ENCODE measurements around the gene PRKAG2. TPM values are rescaled to one million over a fixed set of nuclear protein-coding genes. Genes with fewer than 3 reads are reported as not detected.

The PRKAG2 gene
- total RNA-seq, 8 experiments from 2014 or later, result 6.3 to 13.4 (median 8.5) TPM

DNA sequence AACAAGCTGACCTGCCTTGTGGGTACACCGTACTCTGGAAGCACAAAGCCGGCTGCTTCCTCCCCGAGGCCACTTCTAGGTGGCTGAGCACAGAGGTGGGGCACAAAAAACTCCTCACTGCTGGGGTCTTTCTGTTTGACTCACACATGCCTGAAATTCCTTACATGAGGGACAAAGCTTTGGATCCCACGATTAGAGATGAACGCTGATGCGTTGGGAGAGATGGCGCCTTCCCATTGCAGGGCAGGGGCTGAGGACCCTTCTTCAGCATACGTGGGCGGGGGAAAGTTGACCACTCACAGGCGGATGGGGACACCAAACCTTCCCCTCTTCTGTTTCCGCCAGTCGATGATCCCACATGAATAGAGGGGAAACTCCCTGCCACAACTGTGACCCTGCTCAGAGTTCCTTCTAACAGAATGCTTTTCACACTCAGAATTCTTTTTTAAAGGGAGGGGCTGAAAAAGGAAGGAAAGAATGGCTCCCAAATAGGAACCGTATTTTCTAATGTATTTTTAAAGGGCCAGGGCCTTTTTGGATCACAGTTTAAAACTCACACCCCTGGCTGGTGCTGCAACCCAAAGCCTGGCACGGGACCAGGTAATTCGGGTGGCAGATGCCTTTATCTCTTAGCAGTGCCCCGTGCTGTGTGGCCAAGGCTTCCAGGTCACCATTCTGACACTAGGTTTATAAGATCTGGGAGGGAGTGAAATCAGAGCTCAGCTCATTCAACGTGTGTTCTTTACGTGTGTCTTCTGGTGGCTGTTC lies 134.0 kb downstream of the PRKAG2 start:
- WGBS, 10 experiments, result 53 to 100% (median 68%) methylated on average over 1 to 9 of the region's 18 CpGs; no CpG with 5 or more reads in 2 of the 10 experiments
- in situ Hi-C loops (cut with MboI; ENCODE audit: low pct_unique_long_range_greater_than_20kb in 2 of 9, low sequenced_read_pairs in 9 of 9, unreplicated experiment in 9 of 9), result no loop called here
- Histone ChIP-seq H3K27ac (no peak overlapping the region), H3K4me3 (no peak overlapping the region), H3K4me1 (replicated peaks in 1 of 2) (peaks cover 20 to 24% of the 10 kb centered on the region in 2 donors)
- no peak for ATAC-seq (replicated peaks in 6 of 8)

DNA sequence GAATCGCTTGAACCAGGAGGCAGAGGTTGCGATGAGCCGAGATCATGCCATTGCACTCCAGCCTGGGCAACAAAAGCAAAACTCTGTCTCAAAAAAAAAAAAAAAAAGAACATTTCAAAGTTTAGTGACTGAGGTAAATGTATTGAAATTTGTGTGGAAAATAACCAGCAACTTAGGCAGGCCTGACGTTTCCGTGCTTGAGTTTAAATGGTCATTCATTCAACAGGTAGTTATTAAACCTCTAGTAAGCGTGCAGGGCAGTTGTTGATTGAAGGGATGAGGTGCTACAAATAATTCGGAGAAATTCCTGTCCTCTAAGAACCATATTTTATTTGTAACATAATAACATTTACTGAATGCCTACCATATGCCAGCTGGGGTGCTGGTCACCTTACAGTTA lies 135.3 kb downstream of the PRKAG2 start:
- H3K27ac ChIP-seq, result no peak overlapping the region
- no peak for ATAC-seq (replicated peaks in 6 of 8)
- WGBS, 10 experiments, result 63 to 100% (median 95%) methylated on average over 1 to 6 of the region's 7 CpGs; no CpG with 5 or more reads in 1 of the 10 experiments
- peaks cover 23 to 29% of the 10 kb centered on the region in 2 donors for H3K4me1 ChIP-seq (replicated peaks in 1 of 2)
- H3K4me3 ChIP-seq, result no peak overlapping the region
- in situ Hi-C loops (cut with MboI; ENCODE audit: low pct_unique_long_range_greater_than_20kb in 2 of 9, low sequenced_read_pairs in 9 of 9, unreplicated experiment in 9 of 9), result no loop called here

DNA sequence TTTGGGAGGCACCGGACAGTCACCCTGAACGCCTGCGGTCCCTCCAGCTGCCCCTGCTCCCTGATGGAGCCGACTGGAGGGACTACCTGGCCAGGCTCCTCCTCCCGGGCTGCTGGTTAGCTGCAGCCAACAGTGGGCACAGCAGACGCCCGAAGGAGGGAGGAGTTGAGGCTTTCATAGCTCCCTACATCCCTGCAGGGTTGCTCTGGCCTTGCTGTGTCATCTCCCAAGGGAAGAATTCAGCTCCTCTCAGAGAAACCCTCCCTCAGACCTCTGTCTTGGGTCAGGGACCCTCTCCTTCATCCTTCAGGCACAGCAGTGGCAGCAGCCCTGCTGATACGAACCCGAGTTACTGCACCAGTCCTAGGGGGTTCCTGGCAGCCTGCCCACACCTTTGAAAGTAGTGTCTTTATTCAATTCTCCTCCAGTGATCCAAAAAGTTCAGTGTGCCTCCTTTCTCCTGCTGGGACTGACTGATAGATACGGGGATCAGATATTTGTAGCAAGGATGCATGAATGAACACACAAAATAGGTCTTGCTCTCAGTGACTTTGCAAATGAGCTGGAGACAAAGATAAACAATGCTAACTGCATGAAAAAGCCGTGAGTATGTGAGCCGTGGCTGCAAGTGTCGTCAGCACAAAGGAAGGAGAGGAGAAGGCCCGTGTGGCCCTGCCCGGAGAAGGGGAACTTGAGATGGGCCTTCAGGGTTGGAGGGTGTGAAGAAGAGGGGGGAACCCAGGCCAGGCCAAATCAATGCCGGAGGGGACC lies 136.6 kb downstream of the PRKAG2 start:
- peaks cover 35 to 39% of the 10 kb centered on the region in 2 donors for H3K4me1 ChIP-seq (replicated peaks in 1 of 2)
- ATAC-seq (replicated peaks in 6 of 8), result peak in 5 of 8 experiments; percentile 21 to 58 (median 51)
- 0 to 98% (median 37%) methylated on average over 1 to 8 of the region's 16 CpGs; no CpG with 5 or more reads in 2 of the 10 experiments for WGBS, 10 experiments
- peak overlapping the region; percentile 61 to 83 for H3K27ac ChIP-seq
- in situ Hi-C loops (cut with MboI; ENCODE audit: low pct_unique_long_range_greater_than_20kb in 2 of 9, low sequenced_read_pairs in 9 of 9, unreplicated experiment in 9 of 9), result no loop called here
- no peak overlapping the region for H3K4me3 ChIP-seq

DNA sequence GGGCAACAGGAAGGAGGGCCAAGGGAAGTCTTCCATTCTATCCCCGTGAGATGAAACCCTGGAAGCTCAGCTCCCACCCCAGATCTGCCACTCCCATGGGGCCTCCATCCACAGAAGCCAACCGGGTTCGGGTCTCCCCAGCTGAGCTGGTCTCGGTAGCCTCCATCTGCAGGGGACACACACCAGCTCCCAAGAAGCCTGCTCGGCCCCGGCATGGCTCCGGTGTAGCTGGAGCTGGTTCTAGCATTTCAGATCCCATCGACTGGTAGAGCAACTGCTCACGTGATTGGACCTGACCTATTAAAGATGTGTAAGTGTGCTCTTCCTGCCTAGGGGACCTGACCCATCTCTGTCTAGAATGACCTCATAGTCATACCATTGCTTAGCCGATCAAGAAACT lies 138.0 kb downstream of the PRKAG2 start:
- Histone ChIP-seq H3K27ac (no peak overlapping the region), H3K4me3 (no peak overlapping the region), H3K4me1 (replicated peaks in 1 of 2) (peaks cover 39% of the 10 kb centered on the region in 2 donors)
- ATAC-seq (replicated peaks in 6 of 8), result no peak
- in situ Hi-C loops (cut with MboI; ENCODE audit: low pct_unique_long_range_greater_than_20kb in 2 of 9, low sequenced_read_pairs in 9 of 9, unreplicated experiment in 9 of 9), result no loop called here
- WGBS, 10 experiments, result 60 to 100% (median 98%) methylated on average over 1 to 5 of the region's 10 CpGs; no CpG with 5 or more reads in 4 of the 10 experiments

DNA sequence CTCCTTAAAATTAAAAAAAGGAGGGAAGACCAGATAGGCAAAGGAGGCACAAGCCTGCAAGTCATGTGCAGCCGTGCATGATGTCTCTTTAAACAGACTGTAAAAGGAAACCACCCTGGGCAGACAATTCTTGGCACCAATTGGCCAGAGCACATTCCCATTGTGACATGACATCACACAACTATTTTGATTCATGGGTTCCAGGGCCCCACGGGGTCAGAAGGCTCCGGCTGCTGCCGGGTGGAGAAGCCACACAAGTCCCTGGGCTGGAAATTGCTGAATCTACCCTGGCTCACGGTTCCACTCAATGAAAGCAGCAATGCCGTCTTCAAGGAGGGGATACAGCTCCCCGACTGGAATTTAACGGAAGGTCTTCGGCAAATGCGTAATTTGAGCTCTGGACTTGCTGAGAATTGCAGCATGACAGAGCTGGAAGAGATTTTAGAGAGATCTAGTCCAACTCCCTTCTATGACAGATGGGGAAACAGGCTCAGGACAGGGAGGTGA lies 140.5 kb downstream of the PRKAG2 start:
- in situ Hi-C loops (cut with MboI; ENCODE audit: low pct_unique_long_range_greater_than_20kb in 2 of 9, low sequenced_read_pairs in 9 of 9, unreplicated experiment in 9 of 9), result no loop called here
- WGBS, 10 experiments, result 0 to 3% (median 0%) methylated on average over 2 to 9 of the region's 10 CpGs; no CpG with 5 or more reads in 4 of the 10 experiments
- Histone ChIP-seq H3K4me3 (peak overlapping the region in 4 of 5 donors; percentile 5 to 34 (median 12)), H3K27ac (peak overlapping the region; percentile 28 to 42), H3K4me1 (replicated peaks in 1 of 2) (peaks cover 30 to 32% of the 10 kb centered on the region in 2 donors)
- peak; percentile 89 to 97 (median 92) for ATAC-seq (replicated peaks in 6 of 8)

DNA sequence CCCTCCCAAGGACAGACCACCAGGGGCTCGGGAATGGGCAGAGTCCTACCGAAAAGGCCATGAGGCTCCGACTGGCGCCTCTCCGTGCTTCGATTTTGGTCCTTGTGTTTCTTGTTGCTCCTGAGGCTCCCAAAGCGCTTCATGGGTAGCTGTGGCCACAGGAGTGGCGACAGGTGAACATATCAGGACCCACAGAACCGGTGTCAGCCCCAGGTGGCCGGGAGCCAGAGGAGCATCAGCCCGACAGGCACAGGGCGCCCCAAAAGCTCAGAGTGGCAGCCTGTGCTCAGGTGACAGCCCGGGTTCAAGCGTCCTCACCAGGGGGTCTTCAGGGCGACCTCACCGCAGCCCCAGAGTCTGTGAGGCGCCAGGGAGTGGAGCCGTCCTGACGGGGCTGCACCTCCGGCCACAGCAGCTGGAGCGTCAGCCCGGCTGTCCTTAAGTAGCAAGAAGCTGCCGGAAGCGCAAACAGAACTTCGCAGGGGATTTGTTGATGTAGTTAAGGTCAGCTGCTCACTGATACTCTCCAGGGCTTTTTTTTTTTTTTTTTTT lies 141.0 kb downstream of the PRKAG2 start:
- 5 to 41% (median 17%) methylated on average over 3 to 18 of the region's 25 CpGs; no CpG with 5 or more reads in 4 of the 10 experiments for WGBS, 10 experiments

DNA sequence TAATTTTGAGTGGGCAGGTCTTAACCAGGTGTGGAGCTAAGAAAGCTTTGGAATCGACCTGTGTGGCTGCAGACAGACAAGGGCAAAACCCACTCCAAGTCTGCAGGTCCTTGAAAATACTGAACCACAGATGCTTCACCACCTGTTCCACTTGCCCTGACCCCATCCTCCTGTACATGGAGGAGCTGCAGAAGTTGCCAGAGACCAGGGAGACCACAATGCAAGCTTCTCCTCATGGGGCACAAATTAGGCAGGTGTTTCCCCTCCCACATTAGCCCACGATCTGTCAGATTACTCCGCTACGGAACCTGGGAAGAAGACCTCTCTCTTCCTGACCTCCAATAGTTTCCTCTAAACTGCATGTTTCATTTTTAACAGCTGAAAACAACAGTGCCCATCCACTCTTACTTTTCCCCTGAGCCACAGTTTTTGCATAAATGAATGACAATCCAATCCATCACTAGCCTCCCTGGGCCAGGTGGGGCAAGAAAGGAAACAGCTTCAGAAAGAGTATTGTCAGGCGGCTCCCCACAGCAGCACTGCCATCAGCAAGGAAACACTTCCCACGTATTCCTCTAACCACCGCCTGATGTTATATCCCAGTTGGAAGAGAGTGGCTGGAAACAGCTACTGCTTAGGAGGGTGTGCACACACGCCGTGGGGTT lies 141.6 kb downstream of the PRKAG2 start:
- WGBS, 10 experiments, result 67 to 88% (median 77%) methylated on average over 1 to 7 of the region's 9 CpGs; no CpG with 5 or more reads in 5 of the 10 experiments
- Histone ChIP-seq H3K4me1 (replicated peaks in 1 of 2) (peaks cover 25 to 29% of the 10 kb centered on the region in 2 donors), H3K4me3 (peak overlapping the region in 1 of 5 donors; percentile 34), H3K27ac (peak overlapping the region; percentile 28 to 42)
- ATAC-seq (replicated peaks in 6 of 8), result no peak
- in situ Hi-C loops (cut with MboI; ENCODE audit: low pct_unique_long_range_greater_than_20kb in 2 of 9, low sequenced_read_pairs in 9 of 9, unreplicated experiment in 9 of 9), result no loop called here

More for the DNA sequence above, 141.0 kb downstream of the PRKAG2 start:
- Histone ChIP-seq H3K27ac (peak overlapping the region; percentile 28 to 42), H3K4me3 (peak overlapping the region in 4 of 5 donors; percentile 5 to 34 (median 12)), H3K4me1 (replicated peaks in 1 of 2) (peaks cover 30 to 33% of the 10 kb centered on the region in 2 donors)
- in situ Hi-C loops (cut with MboI; ENCODE audit: low pct_unique_long_range_greater_than_20kb in 2 of 9, low sequenced_read_pairs in 9 of 9, unreplicated experiment in 9 of 9), result no loop called here
- ATAC-seq (replicated peaks in 6 of 8), result peak; percentile 60 to 77 (median 67)

DNA sequence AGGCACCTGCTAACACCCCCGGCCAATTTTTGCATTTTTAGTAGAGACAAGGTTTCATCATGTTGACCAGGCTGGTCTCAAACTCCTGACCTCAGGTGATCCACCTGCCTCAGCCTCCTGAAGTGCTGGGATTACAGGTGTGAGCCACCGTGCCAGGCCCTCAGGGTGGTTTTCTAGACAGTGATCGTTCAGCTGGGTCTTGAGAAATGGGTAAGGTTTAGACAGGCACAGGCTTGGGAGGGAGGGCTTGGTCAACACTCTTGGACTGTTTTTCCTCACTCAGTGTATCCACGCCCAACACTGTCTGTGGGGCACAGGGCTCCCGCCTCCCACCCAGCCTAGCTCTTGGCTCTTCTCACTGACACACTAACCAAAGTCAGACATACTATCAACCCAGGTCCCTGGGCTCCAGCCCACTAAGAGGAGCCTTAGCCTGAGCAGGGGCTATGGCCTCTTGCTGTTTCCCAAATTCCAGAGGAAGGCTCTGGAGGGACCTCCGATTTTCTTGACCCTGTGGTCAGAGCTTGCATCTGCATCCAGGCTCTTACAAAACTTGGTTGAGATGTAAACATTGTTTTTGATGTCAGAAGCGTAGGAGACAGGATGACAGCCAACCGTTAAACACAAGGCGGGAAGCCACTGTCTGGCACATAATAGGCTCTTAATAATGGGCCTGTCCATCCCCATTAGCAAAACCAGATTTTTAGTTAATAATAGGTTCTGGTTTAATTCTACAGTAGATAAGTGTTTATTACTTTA lies 143.9 kb downstream of the PRKAG2 start:
- Histone ChIP-seq H3K27ac (no peak overlapping the region), H3K4me3 (no peak overlapping the region), H3K4me1 (replicated peaks in 1 of 2) (peaks cover 25 to 31% of the 10 kb centered on the region in 2 donors)
- in situ Hi-C loops (cut with MboI; ENCODE audit: low pct_unique_long_range_greater_than_20kb in 2 of 9, low sequenced_read_pairs in 9 of 9, unreplicated experiment in 9 of 9), result no loop called here
- no peak for ATAC-seq (replicated peaks in 6 of 8)
- WGBS, 10 experiments, result 55 to 100% (median 91%) methylated on average over 1 to 5 of the region's 9 CpGs; no CpG with 5 or more reads in 1 of the 10 experiments

DNA sequence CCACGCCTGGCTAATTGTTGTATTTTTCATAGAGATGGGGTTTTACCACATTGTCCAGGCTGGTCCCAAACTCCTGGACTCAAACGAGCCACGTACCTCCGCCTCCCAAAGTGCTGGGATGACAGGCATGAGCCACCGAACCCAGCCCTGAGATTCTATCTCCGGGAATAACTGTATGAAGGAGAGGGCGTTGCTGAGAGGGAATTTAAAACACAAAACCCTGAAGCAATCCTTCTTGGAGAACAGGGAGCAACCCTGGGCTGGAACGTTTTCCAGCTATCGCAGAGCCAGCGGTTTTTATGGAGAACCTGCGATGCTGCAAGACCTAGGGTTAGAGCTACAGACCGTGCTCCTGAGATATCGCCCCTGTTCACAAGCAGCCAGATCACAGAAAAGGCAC lies 144.6 kb downstream of the PRKAG2 start:
- ATAC-seq (replicated peaks in 6 of 8), result no peak
- no peak overlapping the region for H3K4me3 ChIP-seq
- H3K4me1 ChIP-seq (replicated peaks in 1 of 2), result peaks cover 31 to 39% of the 10 kb centered on the region in 2 donors
- in situ Hi-C loops (cut with MboI; ENCODE audit: low pct_unique_long_range_greater_than_20kb in 2 of 9, low sequenced_read_pairs in 9 of 9, unreplicated experiment in 9 of 9), result no loop called here
- 77 to 100% (median 90%) methylated on average over 2 to 10 of the region's 13 CpGs; no CpG with 5 or more reads in 4 of the 10 experiments for WGBS, 10 experiments
- no peak overlapping the region for H3K27ac ChIP-seq

DNA sequence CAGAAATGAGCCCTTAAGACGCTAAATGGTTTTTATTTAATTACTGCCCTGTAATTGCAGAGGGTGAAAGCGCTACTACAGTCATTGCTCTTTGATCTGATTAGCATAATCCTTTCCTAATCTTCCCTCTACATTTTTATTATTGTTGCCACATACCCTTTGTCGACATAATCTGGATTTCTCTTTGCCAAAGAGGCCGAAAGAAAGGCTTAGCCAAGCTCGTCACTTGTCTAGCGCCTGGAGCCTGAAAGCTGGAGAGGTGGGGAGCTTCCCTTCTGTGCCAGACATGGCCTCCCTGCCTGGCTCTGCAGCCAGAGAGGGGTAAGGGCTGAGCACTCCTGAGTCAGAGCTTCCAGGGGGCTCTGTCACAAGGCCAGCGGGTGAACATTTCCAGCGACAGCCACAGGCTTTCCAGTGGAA lies 145.9 kb downstream of the PRKAG2 start:
- ATAC-seq (replicated peaks in 6 of 8), result peak in 1 of 8 experiments; percentile 19
- H3K27ac ChIP-seq, result no peak overlapping the region
- H3K4me3 ChIP-seq, result no peak overlapping the region
- WGBS, 10 experiments, result 45 to 92% (median 87%) methylated on average over 1 to 7 of the region's 8 CpGs; no CpG with 5 or more reads in 4 of the 10 experiments
- in situ Hi-C loops (cut with MboI; ENCODE audit: low pct_unique_long_range_greater_than_20kb in 2 of 9, low sequenced_read_pairs in 9 of 9, unreplicated experiment in 9 of 9), result no loop called here
- peaks cover 37 to 40% of the 10 kb centered on the region in 2 donors for H3K4me1 ChIP-seq (replicated peaks in 1 of 2)

DNA sequence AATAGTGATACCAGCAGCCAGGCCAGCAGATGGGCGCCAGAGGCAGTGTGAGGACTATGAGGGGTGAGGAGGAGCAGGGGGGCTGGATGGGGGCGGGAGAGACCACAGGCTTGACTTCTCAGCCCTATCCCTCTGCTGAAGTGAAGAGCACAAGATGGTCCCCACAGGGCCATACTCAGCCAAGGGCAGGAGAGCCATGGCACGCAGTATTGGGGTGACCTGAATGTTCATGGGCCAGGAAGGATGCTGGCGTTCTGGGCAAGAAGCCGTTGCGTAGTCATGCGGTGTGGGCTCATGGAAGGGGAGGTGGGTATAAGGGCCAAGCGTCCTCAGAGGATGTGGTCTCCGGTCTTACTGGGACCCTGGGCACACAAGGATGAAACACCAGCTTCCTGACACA lies 146.3 kb downstream of the PRKAG2 start:
- WGBS, 10 experiments, result 80 to 100% (median 100%) methylated on average over 1 to 3 of the region's 9 CpGs; no CpG with 5 or more reads in 5 of the 10 experiments
- in situ Hi-C loops (cut with MboI; ENCODE audit: low pct_unique_long_range_greater_than_20kb in 2 of 9, low sequenced_read_pairs in 9 of 9, unreplicated experiment in 9 of 9), result no loop called here
- Histone ChIP-seq H3K4me1 (replicated peaks in 1 of 2) (peaks cover 37 to 40% of the 10 kb centered on the region in 2 donors), H3K4me3 (no peak overlapping the region), H3K27ac (no peak overlapping the region)
- no peak for ATAC-seq (replicated peaks in 6 of 8)
